Neuron (in vitro differentiated cells): ENCODE measurements around the gene TTLL6.
"Not testable (repeated sequence)": the region's sequence is repeated elsewhere in the genome, so short reads cannot be mapped to it uniquely, and the experiment has no call there.

Source experiments
- H2AFZ ChIP-seq: one replicate; pipeline ENCODE4 v1.6.1; 2013; ENCODE audit warnings: low read depth, mild to moderate bottlenecking, inconsistent platforms, low read length, moderate library complexity
- H3K27me3 ChIP-seq: one replicate; pipeline ENCODE4 v1.6.1; 2013; ENCODE audit warnings: low read length; ENCODE audit not compliant: insufficient read depth
- H3K36me3 ChIP-seq: one replicate; pipeline ENCODE4 v1.6.1; 2013; ENCODE audit warnings: low read length; ENCODE audit not compliant: insufficient read depth
- H3K4me1 ChIP-seq: one replicate; pipeline ENCODE4 v1.6.1; 2013; ENCODE audit warnings: low read length; ENCODE audit not compliant: insufficient read depth
- H3K4me3 ChIP-seq: 2 replicates; pipeline ENCODE4 v1.5.1; 2013; ENCODE audit warnings: mild to moderate bottlenecking, low read length, moderate library complexity
- H3K9me3 ChIP-seq: one replicate; pipeline ENCODE4 v1.6.1; 2013; ENCODE audit warnings: low read length

The TTLL6 gene

GRCh38 chr17:48717367-48718226 lies 99.4 kb downstream of the TTLL6 start:
- H3K9me3 ChIP-seq: peaks cover 2% of the 10 kb centered on the region
- peaks cover 5% of the 10 kb centered on the region for H3K4me1 ChIP-seq
- H3K4me3 ChIP-seq: no peak overlapping the region
- peaks cover 72% of the 10 kb centered on the region for H3K27me3 ChIP-seq
- no peak overlapping the region for H2AFZ ChIP-seq
- no peaks in the 10 kb centered on the region for H3K36me3 ChIP-seq

- not testable (repeated sequence) for H3K4me1 ChIP-seq, H2AFZ ChIP-seq, H3K9me3 ChIP-seq, H3K36me3 ChIP-seq, H3K4me3 ChIP-seq
- H3K27me3 ChIP-seq: peaks cover 65% of the 10 kb centered on the region
Measured at GRCh38 chr17:48716549-48716948, 100.5 kb downstream of the TTLL6 start.

- peaks cover 61% of the 10 kb centered on the region for H3K27me3 ChIP-seq
- H2AFZ ChIP-seq: no peak overlapping the region
Measured at GRCh38 chr17:48715496-48716399, 101.3 kb downstream of the TTLL6 start.

More at GRCh38 chr17:48715496-48716399, 101.3 kb downstream of the TTLL6 start:
- Histone ChIP-seq H3K9me3 (no peaks in the 10 kb centered on the region), H3K4me1 (peaks cover 5% of the 10 kb centered on the region), H3K4me3 (no peak overlapping the region), H3K36me3 (no peaks in the 10 kb centered on the region)
